HG03060 (cell line): ENCODE measurements around the gene CTSC.
A peak's percentile ranks its signal among the peaks of the same experiment; 100 is the strongest.

ENCODE experiments used
- ATAC-seq: cut with Tn5 transposase; IDR thresholded peaks from one replicate; pipeline ENCODE4 v1.9.1; 2021; ENCODE audit warnings: low read depth, moderate number of reproducible peaks; ENCODE audit not compliant: unreplicated experiment

The CTSC gene

GRCh38 chr11:88337181-88337986, at the start of gene CTSC:
TSS of gene CTSC (minus strand) at chr11:88337736. CDS start at chr11:88337672, 64 bp downstream.
- peak; percentile 88 for ATAC-seq

- no peak for ATAC-seq
Observed at GRCh38 chr11:88384669-88385005, 47.1 kb upstream of the CTSC start.

- ATAC-seq: no peak
Observed at GRCh38 chr11:88384004-88384668, 46.6 kb upstream of the CTSC start.

GRCh38 chr11:88383447-88383846, 45.9 kb upstream of the CTSC start:
- ATAC-seq: no peak

- no peak for ATAC-seq
Observed at GRCh38 chr11:88379130-88379529, 41.6 kb upstream of the CTSC start.

- no peak for ATAC-seq
Observed at GRCh38 chr11:88378422-88379066, 41.0 kb upstream of the CTSC start.

GRCh38 chr11:88377646-88378045, 40.1 kb upstream of the CTSC start:
- ATAC-seq: no peak

GRCh38 chr11:88377144-88377543, 39.6 kb upstream of the CTSC start:
- no peak for ATAC-seq

- ATAC-seq: no peak
Observed at GRCh38 chr11:88375927-88376470, 38.5 kb upstream of the CTSC start.

GRCh38 chr11:88370782-88371181, 33.2 kb upstream of the CTSC start:
- ATAC-seq: no peak

GRCh38 chr11:88367310-88367709, 29.8 kb upstream of the CTSC start:
- no peak for ATAC-seq

- ATAC-seq: no peak
Observed at GRCh38 chr11:88363648-88364065, 26.1 kb upstream of the CTSC start.

- ATAC-seq: no peak
Observed at GRCh38 chr11:88363004-88363403, 25.5 kb upstream of the CTSC start.

- ATAC-seq: no peak
Observed at GRCh38 chr11:88360141-88360540, 22.6 kb upstream of the CTSC start.

- ATAC-seq: peak; percentile 43
Observed at GRCh38 chr11:88359541-88359940, 22.0 kb upstream of the CTSC start.

GRCh38 chr11:88359114-88359513, 21.6 kb upstream of the CTSC start:
- no peak for ATAC-seq

GRCh38 chr11:88358040-88358431, 20.5 kb upstream of the CTSC start:
- no peak for ATAC-seq

GRCh38 chr11:88357323-88358039, 19.9 kb upstream of the CTSC start:
- ATAC-seq: peak; percentile 35

GRCh38 chr11:88355887-88356286, 18.4 kb upstream of the CTSC start:
- ATAC-seq: no peak

- peak; percentile 18 for ATAC-seq
Observed at GRCh38 chr11:88354912-88355311, 17.4 kb upstream of the CTSC start.
